DOHH2 (cell line): ENCODE data around the gene OGG1.
"Not testable (repeated sequence)": the region's sequence is repeated elsewhere in the genome, so short reads cannot be mapped to it uniquely, and the experiment has no call there.

Source experiments
- H3F3A ChIP-seq: fragments of 200-600 bp; sonication (generic), shearing (Covaris generic); 2 replicates; pipeline ENCODE4 v1.6.0; 2016; ENCODE audit warnings: antibody characterized with exemption, mild to moderate bottlenecking; ENCODE audit not compliant: control insufficient read depth, insufficient read depth
- H3K27ac ChIP-seq: fragments of 200-600 bp; sonication (generic); 2 replicates; pipeline ENCODE4 v1.5.1; 2014; ENCODE audit warnings: low read depth, mild to moderate bottlenecking, low read length, moderate library complexity
- H3K27me3 ChIP-seq: fragments of 200-600 bp; sonication (generic); 2 replicates; pipeline ENCODE4 v1.6.1; 2014; ENCODE audit warnings: mild to moderate bottlenecking, low read length, mixed read lengths; ENCODE audit not compliant: control insufficient read depth
- H3K36me3 ChIP-seq: fragments of 200-600 bp; sonication (generic); 2 replicates; pipeline ENCODE4 v1.6.1; 2014; ENCODE audit warnings: mild to moderate bottlenecking, low read length, moderate library complexity, mixed read lengths; ENCODE audit not compliant: control insufficient read depth
- H3K4me1 ChIP-seq: fragments of 200-600 bp; sonication (generic); 2 replicates; pipeline ENCODE4 v1.6.1; 2014; ENCODE audit warnings: mild to moderate bottlenecking, low read length, mixed read lengths; ENCODE audit not compliant: control insufficient read depth
- H3K4me2 ChIP-seq: fragments of 200-600 bp; sonication (generic); 2 replicates; pipeline ENCODE4 v1.6.0; 2014; ENCODE audit warnings: mild to moderate bottlenecking, low read length, moderate library complexity
- H3K4me3 ChIP-seq: fragments of 200-600 bp; sonication (generic); 2 replicates; pipeline ENCODE4 v1.5.1; 2014; ENCODE audit warnings: mild to moderate bottlenecking, low read length, mixed read lengths
- H3K79me2 ChIP-seq: fragments of 200-600 bp; sonication (generic); 2 replicates; pipeline ENCODE4 v1.6.1; 2014; ENCODE audit warnings: mild to moderate bottlenecking, low read length, mixed read lengths; ENCODE audit not compliant: control insufficient read depth
- H3K9me2 ChIP-seq: fragments of 200-600 bp; sonication (generic); replicated peaks from 2 replicates; pipeline ENCODE4 v1.6.1; 2014; ENCODE audit warnings: mild to moderate bottlenecking, low read length, mixed read lengths; ENCODE audit not compliant: control insufficient read depth
- H3K9me3 ChIP-seq: fragments of 200-600 bp; sonication (generic); 2 replicates; pipeline ENCODE4 v1.6.1; 2014; ENCODE audit warnings: antibody characterized with exemption, low read length, mixed read lengths; ENCODE audit not compliant: control insufficient read depth, insufficient read depth
- H4K20me1 ChIP-seq: fragments of 200-600 bp; sonication (generic); 2 replicates; pipeline ENCODE4 v1.6.0; 2014; ENCODE audit warnings: low read depth, mild to moderate bottlenecking, antibody characterized with exemption, low read length, moderate library complexity; ENCODE audit not compliant: control insufficient read depth, insufficient read depth
- EZH2phosphoT487 ChIP-seq: fragments of 200-600 bp; sonication (generic); IDR thresholded peaks from 2 replicates; pipeline ENCODE4 v1.6.1; 2017; ENCODE audit warnings: borderline replicate concordance, mild to moderate bottlenecking, antibody characterized with exemption, low read length, moderate library complexity, mixed read lengths
- TF ChIP-seq, protein P1 (sequence below): fragments of 200-600 bp; sonication (generic); IDR thresholded peaks from one replicate; pipeline ENCODE4 v1.5.1; 2014; ENCODE audit warnings: antibody characterized with exemption, mild to moderate bottlenecking, low read depth, low read length; ENCODE audit not compliant: poor library complexity, severe bottlenecking

The OGG1 gene

DNA sequence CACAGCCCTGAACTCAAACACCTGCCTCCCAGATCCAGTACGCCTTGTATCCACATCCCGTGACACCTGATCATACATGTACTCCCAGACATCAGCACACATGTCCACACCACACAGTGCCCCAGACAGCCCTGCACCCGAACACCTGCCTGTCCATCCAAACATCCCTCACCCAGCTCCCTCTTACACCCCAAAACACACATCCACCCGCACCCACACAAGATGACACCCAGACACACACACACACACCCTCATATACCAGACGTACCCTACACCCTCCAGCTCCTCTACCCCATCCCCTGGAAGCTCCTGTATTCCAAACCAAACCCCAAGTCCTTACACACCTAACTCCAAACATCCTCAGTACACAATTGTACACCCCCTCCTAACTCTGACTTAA, 19.3 kb downstream of the OGG1 start:
- H3K9me3 ChIP-seq = no peaks in the 10 kb centered on the region
- H3F3A ChIP-seq = no peaks in the 10 kb centered on the region
- H3K27me3 ChIP-seq = peaks cover 11% of the 10 kb centered on the region
- no peaks in the 10 kb centered on the region for H3K79me2 ChIP-seq
- no peaks in the 10 kb centered on the region for H4K20me1 ChIP-seq
- no peak overlapping the region for H3K27ac ChIP-seq
- H3K9me2 ChIP-seq = no peaks in the 10 kb centered on the region
- H3K4me3 ChIP-seq = peak overlapping the region; percentile 65
- TF ChIP-seq EZH2phosphoT487 = no peak
- TF ChIP-seq, protein P1, sequence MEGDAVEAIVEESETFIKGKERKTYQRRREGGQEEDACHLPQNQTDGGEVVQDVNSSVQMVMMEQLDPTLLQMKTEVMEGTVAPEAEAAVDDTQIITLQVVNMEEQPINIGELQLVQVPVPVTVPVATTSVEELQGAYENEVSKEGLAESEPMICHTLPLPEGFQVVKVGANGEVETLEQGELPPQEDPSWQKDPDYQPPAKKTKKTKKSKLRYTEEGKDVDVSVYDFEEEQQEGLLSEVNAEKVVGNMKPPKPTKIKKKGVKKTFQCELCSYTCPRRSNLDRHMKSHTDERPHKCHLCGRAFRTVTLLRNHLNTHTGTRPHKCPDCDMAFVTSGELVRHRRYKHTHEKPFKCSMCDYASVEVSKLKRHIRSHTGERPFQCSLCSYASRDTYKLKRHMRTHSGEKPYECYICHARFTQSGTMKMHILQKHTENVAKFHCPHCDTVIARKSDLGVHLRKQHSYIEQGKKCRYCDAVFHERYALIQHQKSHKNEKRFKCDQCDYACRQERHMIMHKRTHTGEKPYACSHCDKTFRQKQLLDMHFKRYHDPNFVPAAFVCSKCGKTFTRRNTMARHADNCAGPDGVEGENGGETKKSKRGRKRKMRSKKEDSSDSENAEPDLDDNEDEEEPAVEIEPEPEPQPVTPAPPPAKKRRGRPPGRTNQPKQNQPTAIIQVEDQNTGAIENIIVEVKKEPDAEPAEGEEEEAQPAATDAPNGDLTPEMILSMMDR = no peak
- peak overlapping the region; percentile 70 for H3K4me2 ChIP-seq
- H3K4me1 ChIP-seq = peaks cover 27% of the 10 kb centered on the region
- H3K36me3 ChIP-seq = no peaks in the 10 kb centered on the region

DNA sequence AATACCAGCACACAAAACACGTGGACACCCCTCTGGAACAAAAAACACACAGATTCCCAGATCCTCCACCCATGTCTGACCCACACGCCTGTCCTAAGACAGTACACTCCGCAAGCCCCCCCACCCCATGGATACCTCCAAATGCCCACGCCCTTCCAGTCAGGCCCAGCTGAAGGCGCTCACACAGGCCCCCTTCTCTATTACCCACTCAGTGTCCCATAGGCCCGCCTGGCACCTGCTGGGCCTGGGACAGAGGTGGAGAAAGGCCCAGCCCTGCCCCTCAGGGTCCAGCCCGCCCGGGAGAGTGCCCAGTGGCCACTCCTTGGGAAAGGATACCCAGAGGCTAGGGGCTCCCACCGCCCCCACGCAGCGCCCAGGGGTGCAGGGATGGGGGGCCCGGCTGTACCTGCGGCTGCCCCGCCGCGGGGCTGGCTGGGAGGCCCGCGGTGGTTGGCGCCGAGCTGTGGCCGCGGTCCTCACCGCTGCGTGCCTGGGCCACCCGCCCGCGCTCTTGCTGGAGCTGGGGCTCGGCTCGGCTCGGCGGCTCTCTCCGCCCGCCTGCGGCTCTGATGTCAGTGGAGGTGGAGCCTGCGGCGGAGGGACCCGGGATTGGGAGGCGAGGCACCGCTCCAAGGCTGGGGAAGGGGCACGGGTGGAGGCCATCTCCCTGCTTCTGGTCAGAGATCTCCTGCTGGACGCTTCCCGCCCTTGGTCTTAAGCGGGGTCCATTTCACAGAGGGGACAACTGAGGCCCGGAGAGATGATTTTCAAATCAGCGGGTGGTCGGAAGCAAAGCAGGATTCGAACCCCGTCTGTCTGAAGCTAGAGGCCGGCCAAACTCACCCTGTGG, 19.9 kb downstream of the OGG1 start, which contains the start of gene CAMK1:
TSS of gene CAMK1 (minus strand) at position 522 of the 850 bp plus-strand sequence. CDS start 2,198 bp downstream, outside the sequence.
- Histone ChIP-seq H3K36me3 (no peaks in the 10 kb centered on the region), H3K4me3 (peak within 1 kb of the TSS; percentile 65), H3K9me3 (no peaks in the 10 kb centered on the region), H4K20me1 (no peaks in the 10 kb centered on the region), H3K79me2 (no peaks in the 10 kb centered on the region), H3K9me2 (no peaks in the 10 kb centered on the region), H3K27ac (no peak within 1 kb of the TSS), H3K4me1 (peaks cover 27% of the 10 kb centered on the region), H3K4me2 (peak within 1 kb of the TSS; percentile 70), H3K27me3 (peaks cover 11% of the 10 kb centered on the region), H3F3A (0 out of 2 replicates have a peak, but pooled peaks cover 2% of the 10 kb centered on the region)
- TF ChIP-seq EZH2phosphoT487 = no peak; the same call in 1 of the 2 replicates

DNA sequence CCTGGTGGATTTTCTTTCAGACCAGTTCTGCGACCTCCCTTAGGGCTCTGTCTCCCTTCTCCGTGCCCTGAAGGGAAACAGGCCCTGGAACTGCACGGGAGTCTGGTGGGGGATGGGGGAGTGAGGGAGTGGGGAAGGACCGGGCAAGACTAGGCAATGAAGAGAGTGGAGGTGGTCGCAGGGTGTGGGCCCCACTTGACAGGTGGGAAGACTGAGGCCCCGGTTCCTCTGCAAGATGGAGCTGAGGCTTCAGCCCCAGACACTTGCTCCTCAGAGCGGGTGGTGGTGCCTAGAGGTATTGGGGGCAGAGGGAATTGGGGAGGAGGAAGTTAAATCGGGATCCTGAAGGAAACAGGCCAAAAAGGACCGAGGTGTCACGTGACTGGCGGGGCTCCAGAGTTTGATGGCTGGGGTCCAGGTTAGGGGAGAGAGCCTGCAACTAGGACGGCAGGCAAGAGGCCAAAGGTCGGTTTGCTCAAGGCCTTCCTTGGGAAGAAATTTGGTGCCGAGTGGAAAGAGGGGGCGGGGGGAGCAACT, 20.6 kb downstream of the OGG1 start:
- H3F3A ChIP-seq = 0 out of 2 replicates have a peak, but pooled peaks cover 2% of the 10 kb centered on the region
- no peaks in the 10 kb centered on the region for H3K79me2 ChIP-seq
- peaks cover 27% of the 10 kb centered on the region for H3K4me1 ChIP-seq
- H3K4me2 ChIP-seq = peak overlapping the region; percentile 70
- H3K27ac ChIP-seq = no peak overlapping the region
- H3K27me3 ChIP-seq = peaks cover 11% of the 10 kb centered on the region
- TF ChIP-seq EZH2phosphoT487 = no peak
- TF ChIP-seq, protein P1 = no peak
- H3K36me3 ChIP-seq = no peaks in the 10 kb centered on the region
- no peaks in the 10 kb centered on the region for H4K20me1 ChIP-seq
- no peaks in the 10 kb centered on the region for H3K9me2 ChIP-seq
- H3K4me3 ChIP-seq = peak overlapping the region; percentile 65
- no peaks in the 10 kb centered on the region for H3K9me3 ChIP-seq

DNA sequence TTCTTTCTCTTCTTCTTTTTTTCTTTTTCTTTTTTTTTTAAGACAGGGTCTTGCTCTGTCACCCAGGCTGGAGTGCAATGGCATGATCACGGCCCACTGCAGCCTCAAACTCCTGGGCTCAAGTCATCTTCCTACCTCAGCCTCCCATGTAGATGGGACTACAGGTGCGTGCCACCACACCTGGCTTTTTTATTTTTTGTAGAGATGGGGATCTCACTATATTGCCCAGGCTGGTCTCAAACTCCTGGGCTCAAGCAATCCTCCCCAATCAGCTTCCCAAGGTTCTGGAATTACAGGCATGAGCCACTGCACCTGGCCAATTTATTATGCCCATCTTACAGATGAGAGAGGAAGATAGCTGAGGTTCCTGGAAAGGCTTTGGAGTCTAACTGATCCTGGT, 21.3 kb downstream of the OGG1 start:
- peaks cover 11% of the 10 kb centered on the region for H3K27me3 ChIP-seq
- H3K36me3 ChIP-seq, H3K27ac ChIP-seq, H4K20me1 ChIP-seq, H3K4me3 ChIP-seq, H3K79me2 ChIP-seq, H3K9me3 ChIP-seq, H3F3A ChIP-seq, H3K4me2 ChIP-seq, H3K9me2 ChIP-seq: not testable (repeated sequence)
- peaks cover 27% of the 10 kb centered on the region for H3K4me1 ChIP-seq
